Lower lobe of right lung (tissue), 2 donors: ENCODE results near the gene RNF215. TPM values are rescaled to one million over a fixed set of nuclear protein-coding genes. Genes with fewer than 3 reads are reported as not detected.

Experiments used
- ATAC-seq, 2 donors: fragments of 200-7000 bp; cut with Tn5 transposase; one replicate each; pipeline ENCODE4 v1.9.1; 2020 to 2022; ENCODE audit warnings: mild to moderate bottlenecking in 2 of 2, moderate library complexity in 2 of 2
- DNase-seq: peaks from one replicate; pipeline ENCODE4 v3.0.0-alpha.2; 2020
- H3K27ac ChIP-seq: fragments of 200-600 bp; one replicate; pipeline ENCODE4 v1.8.0; 2022
- H3K27me3 ChIP-seq: fragments of 200-600 bp; one replicate; pipeline ENCODE4 v1.8.0; 2022; ENCODE audit warnings: low read depth
- H3K36me3 ChIP-seq: fragments of 200-600 bp; one replicate; pipeline ENCODE4 v1.8.0; 2022; ENCODE audit warnings: mild to moderate bottlenecking
- H3K4me1 ChIP-seq: fragments of 200-600 bp; one replicate; pipeline ENCODE4 v1.8.0; 2022
- H3K4me3 ChIP-seq: fragments of 200-600 bp; one replicate; pipeline ENCODE4 v1.8.0; 2022; ENCODE audit warnings: mild to moderate bottlenecking
- H3K9me3 ChIP-seq: fragments of 200-600 bp; one replicate; pipeline ENCODE4 v1.8.0; 2022
- intact Hi-C: fragments of 100-400 bp; cut with DNase I; formaldehyde crosslinking; loops from one replicate; pipeline ENCODE4 v1.11.0; 2022
- total RNA-seq: library from RNA; stranded (reverse); fragmentation: NEBNext Ultra II Directional; extraction: Animal tissue kit (Norgen Biotek cat#: 25700); gene quantifications from one replicate; pipeline ENCODE4 v1.2.1, GENCODE V29; 2021
- TF ChIP-seq, protein P1 (sequence below): fragments of 200-600 bp; IDR thresholded peaks from one replicate; pipeline ENCODE4 v1.8.0; 2022; ENCODE audit warnings: antibody characterized with exemption, mild to moderate bottlenecking
- donor health status: DM: no; HTN: yes; CAD: no; lungs with severe emphysema.

The RNF215 gene
- total RNA-seq, 1 donor from 2014 or later: 13.6 TPM

DNA sequence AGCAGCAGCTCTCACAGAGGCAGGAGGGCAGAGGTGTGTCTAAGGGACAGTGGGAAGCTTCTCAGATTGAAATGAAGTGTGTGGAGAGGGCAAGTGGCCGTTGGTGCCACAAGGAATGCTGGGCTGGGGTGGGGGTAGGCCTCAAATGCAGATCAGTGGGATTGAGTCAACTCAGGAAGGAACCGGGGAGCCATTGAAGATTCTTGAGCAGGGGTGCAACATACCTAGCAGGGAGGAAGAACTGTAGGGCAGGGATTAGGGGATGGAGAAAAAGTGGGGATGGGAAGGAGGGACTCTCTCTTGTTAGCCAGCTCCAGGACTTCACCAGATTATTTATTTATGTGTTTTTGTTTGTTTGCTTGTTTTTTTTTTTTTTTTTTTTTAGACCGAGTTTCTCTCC, 6.7 kb upstream of the RNF215 start:
- Histone ChIP-seq H3K9me3 (no peaks in the 10 kb centered on the region), H3K36me3 (no peaks in the 10 kb centered on the region), H3K27ac (no peak overlapping the region), H3K4me3 (no peak overlapping the region), H3K4me1 (peaks cover 42% of the 10 kb centered on the region), H3K27me3 (peaks cover 20% of the 10 kb centered on the region)
- TF ChIP-seq, protein P1, sequence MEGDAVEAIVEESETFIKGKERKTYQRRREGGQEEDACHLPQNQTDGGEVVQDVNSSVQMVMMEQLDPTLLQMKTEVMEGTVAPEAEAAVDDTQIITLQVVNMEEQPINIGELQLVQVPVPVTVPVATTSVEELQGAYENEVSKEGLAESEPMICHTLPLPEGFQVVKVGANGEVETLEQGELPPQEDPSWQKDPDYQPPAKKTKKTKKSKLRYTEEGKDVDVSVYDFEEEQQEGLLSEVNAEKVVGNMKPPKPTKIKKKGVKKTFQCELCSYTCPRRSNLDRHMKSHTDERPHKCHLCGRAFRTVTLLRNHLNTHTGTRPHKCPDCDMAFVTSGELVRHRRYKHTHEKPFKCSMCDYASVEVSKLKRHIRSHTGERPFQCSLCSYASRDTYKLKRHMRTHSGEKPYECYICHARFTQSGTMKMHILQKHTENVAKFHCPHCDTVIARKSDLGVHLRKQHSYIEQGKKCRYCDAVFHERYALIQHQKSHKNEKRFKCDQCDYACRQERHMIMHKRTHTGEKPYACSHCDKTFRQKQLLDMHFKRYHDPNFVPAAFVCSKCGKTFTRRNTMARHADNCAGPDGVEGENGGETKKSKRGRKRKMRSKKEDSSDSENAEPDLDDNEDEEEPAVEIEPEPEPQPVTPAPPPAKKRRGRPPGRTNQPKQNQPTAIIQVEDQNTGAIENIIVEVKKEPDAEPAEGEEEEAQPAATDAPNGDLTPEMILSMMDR: no peak
- intact Hi-C loops: no loop called here
- ATAC-seq (no peak), DNase-seq (no peak)

DNA sequence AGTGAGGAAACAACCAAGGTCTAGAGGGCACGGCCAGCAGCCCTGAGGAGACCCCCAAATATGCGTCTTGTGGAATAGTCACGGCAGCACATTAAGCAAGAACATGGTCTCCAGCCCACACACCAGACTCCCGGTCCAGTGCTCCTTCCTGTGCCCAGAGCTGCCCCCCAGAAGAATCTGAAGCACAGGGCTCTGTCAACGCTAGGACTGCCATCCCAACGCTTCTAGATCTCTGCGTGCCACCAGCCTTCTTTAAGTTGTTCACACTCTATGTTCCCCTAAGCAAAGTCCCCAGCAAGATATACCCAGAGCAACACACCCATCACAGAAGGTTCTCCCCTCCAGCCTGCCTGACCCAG, 6.1 kb upstream of the RNF215 start:
- ATAC-seq (no peak), DNase-seq (no peak)
- TF ChIP-seq, protein P1: no peak
- Histone ChIP-seq H3K4me3 (no peak overlapping the region), H3K4me1 (peaks cover 36% of the 10 kb centered on the region), H3K36me3 (no peaks in the 10 kb centered on the region), H3K27ac (peak overlapping the region; percentile 46), H3K27me3 (peaks cover 14% of the 10 kb centered on the region), H3K9me3 (no peaks in the 10 kb centered on the region)
- intact Hi-C loops: no loop called here

- H3K4me3 ChIP-seq: no peak overlapping the region
- no peak for DNase-seq
- ATAC-seq: peak in 1 of 2 donors; percentile 32
- H3K9me3 ChIP-seq: no peaks in the 10 kb centered on the region
- peaks cover 31% of the 10 kb centered on the region for H3K4me1 ChIP-seq
- peaks cover 13% of the 10 kb centered on the region for H3K27me3 ChIP-seq
- TF ChIP-seq, protein P1: no peak
- intact Hi-C loops: no loop called here
- H3K36me3 ChIP-seq: no peaks in the 10 kb centered on the region
- H3K27ac ChIP-seq: peak overlapping the region; percentile 46
Observed at GRCh38 chr22:30392661-30393321, 5.6 kb upstream of the RNF215 start.

DNA sequence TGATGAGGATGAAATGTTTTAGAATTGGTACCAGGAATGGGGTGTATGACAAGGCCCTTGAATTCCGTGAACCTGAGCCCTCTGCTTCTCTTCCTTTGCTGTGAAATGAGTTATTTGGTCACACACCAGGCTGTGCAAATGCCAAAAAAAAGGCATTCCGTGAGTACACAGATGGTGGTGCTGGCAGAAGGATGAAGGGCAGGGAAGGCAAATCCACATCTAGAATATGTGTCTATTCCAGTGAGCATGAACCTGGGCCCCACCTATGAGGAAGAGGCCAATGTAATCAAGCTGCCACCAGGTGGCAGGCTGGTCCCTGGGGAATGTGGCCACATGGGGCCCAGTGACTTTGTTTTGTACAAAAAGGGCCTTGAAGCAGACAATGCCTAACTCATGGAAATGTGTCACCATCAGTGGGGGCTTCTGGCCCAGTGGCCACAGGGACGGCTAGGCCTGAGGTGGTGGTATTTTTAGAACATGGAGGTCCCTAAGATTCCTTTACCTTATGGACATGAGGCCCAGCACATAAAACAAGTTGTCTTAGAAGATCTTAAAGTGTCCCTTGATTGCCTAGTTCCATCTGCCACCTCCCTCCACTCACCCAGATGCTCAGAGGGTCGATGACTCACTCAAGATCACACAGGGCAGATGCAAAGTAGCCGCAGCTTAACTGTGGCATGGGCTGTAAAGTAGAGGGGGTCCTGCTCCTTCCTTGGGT, 3.9 kb upstream of the RNF215 start:
- Histone ChIP-seq H3K36me3 (no peaks in the 10 kb centered on the region), H3K4me1 (peaks cover 27% of the 10 kb centered on the region), H3K27ac (no peak overlapping the region), H3K27me3 (no peaks in the 10 kb centered on the region), H3K4me3 (no peak overlapping the region), H3K9me3 (no peaks in the 10 kb centered on the region)
- peak; percentile 82 for DNase-seq
- TF ChIP-seq, protein P1: peak; percentile 90
- peak; percentile 67 to 70 for ATAC-seq
- intact Hi-C loops: no loop called here

GRCh38 chr22:30386608-30386959, 627 bp downstream of the RNF215 start:
- peaks cover 15% of the 10 kb centered on the region for H3K4me1 ChIP-seq
- peak overlapping the region; percentile 61 for H3K4me3 ChIP-seq
- TF ChIP-seq, protein P1: no peak
- no peaks in the 10 kb centered on the region for H3K27me3 ChIP-seq
- peaks cover 9% of the 10 kb centered on the region for H3K36me3 ChIP-seq
- intact Hi-C loops: loop anchor here (10.0 kb wide), 1 partner anchor 102 kb away; the partner anchor contains the start of gene CASTOR1
- DNase-seq: no peak
- no peaks in the 10 kb centered on the region for H3K9me3 ChIP-seq
- no peak for ATAC-seq
- peak overlapping the region; percentile 31 for H3K27ac ChIP-seq
